ENCODE results near the gene PRPF4.

- no peak for TF ChIP-seq POLR2AphosphoS5 (IDR thresholded peaks at IDR 0.05; ENCODE audit: low read depth, low read length)
- no peak for TF ChIP-seq REST (IDR thresholded peaks at IDR 0.05; ENCODE audit: insufficient read depth in 1 of 2, low read depth in 2 of 2, low read length in 2 of 2)
- no peak for TF ChIP-seq TAF1 (IDR thresholded peaks at IDR 0.05; ENCODE audit: borderline replicate concordance, insufficient read depth, low read length)
- TF ChIP-seq SIN3A (IDR thresholded peaks at IDR 0.05; ENCODE audit: borderline replicate concordance, insufficient read depth, low read length) = no peak
- TF ChIP-seq FOXP2 (optimal IDR thresholded peaks at IDR 0.05; ENCODE audit: borderline replicate concordance, extremely low read depth, extremely low read length, insufficient read depth) = no peak
Observed at GRCh38 chr9:113306566-113306965, 31.1 kb downstream of the PRPF4 start.
